Measurements from ENCODE around the gene CPNE6. TPM values are rescaled to one million over a fixed set of nuclear protein-coding genes. Genes with fewer than 3 reads are reported as not detected.

CPNE6 gene
- total RNA-seq, 1 experiment from 2014 or later: not detected

- Histone ChIP-seq H3K9ac (ENCODE audit: extremely low read depth, insufficient read length, low read length) (no peak overlapping the region), H4K8ac (replicated peaks; ENCODE audit: insufficient read length, low read depth, low read length) (no peak overlapping the region), H3K4ac (ENCODE audit: low read depth, low read length) (no peak overlapping the region), H3K23ac (ENCODE audit: insufficient read length, low read depth, low read length) (no peak overlapping the region), H3K9me3 (ENCODE audit: control insufficient read depth, low read depth, low read length) (no peaks in the 10 kb centered on the region), H4K20me1 (ENCODE audit: control insufficient read depth, insufficient read depth, insufficient read length) (no peaks in the 10 kb centered on the region), H3K79me1 (ENCODE audit: insufficient read depth, low read depth, low read length, poor library complexity, severe bottlenecking) (no peaks in the 10 kb centered on the region), H3K27me3 (ENCODE audit: insufficient read depth, low read length) (no peaks in the 10 kb centered on the region; the same call in 1 of the 2 replicates), H3K14ac (ENCODE audit: insufficient read depth, low read length) (0 out of 2 replicates have a peak overlapping the region, but pooled peaks have one; percentile 16), H2BK15ac (ENCODE audit: low read depth, low read length) (no peak overlapping the region), H3T11ph (ENCODE audit: low read length) (no peak overlapping the region), H4K5ac (ENCODE audit: insufficient read length, low read depth, low read length) (no peak overlapping the region), H2BK5ac (ENCODE audit: insufficient read length, low read length) (no peak overlapping the region), H3K18ac (ENCODE audit: insufficient read length, low read depth, low read length) (no peak overlapping the region), H3K4me2 (ENCODE audit: insufficient read depth, insufficient read length, low read length) (peak overlapping the region; percentile 50), H3K23me2 (ENCODE audit: insufficient read length, low read depth, low read length, poor library complexity, severe bottlenecking) (peaks cover 4% of the 10 kb centered on the region), H2AK5ac (ENCODE audit: insufficient read length, low read length) (no peak overlapping the region), H3K4me1 (ENCODE audit: insufficient read depth, low read length) (peaks cover 5% of the 10 kb centered on the region; the same call in 1 of the 2 replicates), H4K91ac (ENCODE audit: insufficient read length, low read depth, low read length) (no peak overlapping the region), H3K27ac (ENCODE audit: insufficient read length, low read depth, low read length) (no peak overlapping the region), H2AFZ (ENCODE audit: low read length) (no peak overlapping the region), H3K79me2 (ENCODE audit: insufficient read depth, low read length) (no peaks in the 10 kb centered on the region), H2BK20ac (ENCODE audit: low read depth, low read length, poor library complexity, severe bottlenecking) (no peak overlapping the region), H2BK12ac (ENCODE audit: insufficient read length, low read depth, low read length) (no peak overlapping the region), H3K56ac (ENCODE audit: insufficient read length, low read depth, low read length) (no peak overlapping the region), H2BK120ac (ENCODE audit: low read depth, low read length, poor library complexity, severe bottlenecking) (no peak overlapping the region)
- DNase-seq: no peak
- no CpG with 5 or more reads among the region's 26 CpGs for WGBS (ENCODE audit: extremely low coverage, insufficient read length, low lambda C conversion rate)
- Mint-ChIP-seq H3K27ac (no peak overlapping the region; a peak in 1 of 7 replicates), H3K4me1 (peaks cover 36 to 42% of the 10 kb centered on the region in 2 experiments), H3K9me3 (no peaks in the 10 kb centered on the region), H3K4me3 (peak overlapping the region; percentile 74 to 84), H3K27me3 (ENCODE audit: low read depth) (peaks cover 32% of the 10 kb centered on the region), H3K36me3 (ENCODE audit: insufficient read depth in 1 of 3, low read depth in 3 of 3) (no peaks in the 10 kb centered on the region; a peak in 1 of 7 replicates)
- no peak for TF ChIP-seq CTCF (conservative IDR thresholded peaks at IDR 0.05)
Measured at GRCh38 chr14:24081739-24082211, 10.4 kb downstream of the CPNE6 start.

Data from H9 (cell line).